GM12878 (cell line): ENCODE measurements around the gene ASIC3. TPM values are rescaled to one million over a fixed set of nuclear protein-coding genes. Genes with fewer than 3 reads are reported as not detected.

ENCODE experiments used
- ATAC-seq: fragments of 200-7000 bp; cut with Tn5 transposase; 3 replicates; pipeline ENCODE4 v1.9.1; 2020; ENCODE audit warnings: mild to moderate bottlenecking, moderate library complexity
- BruUV-seq: library from RNA; stranded (reverse); fragments of 400-500 nt; replicated peaks from 2 replicates; lab custom pipeline; 2021; lab: Mats Ljungman, UMichigan
- CTCF ChIA-PET: fragments of 300-600 bp; sonication (Branson Sonifier 250); formaldehyde crosslinking; extraction: SDS; loops from one replicate; lab custom pipeline; 2021; ENCODE audit warnings: inconsistent platforms; lab: Yijun Ruan, JAX
- POLR2A ChIA-PET: fragments of 350-600 bp; formaldehyde crosslinking; extraction: SDS; loops from one replicate; lab custom pipeline; 2021; ENCODE audit warnings: inconsistent platforms; lab: Charles Lee
- RAD21 ChIA-PET: fragments of 300-600 bp; sonication (Branson Sonifier 250); formaldehyde crosslinking; loops from one replicate; lab custom pipeline; 2023; ENCODE audit warnings: antibody characterized with exemption; ENCODE audit not compliant: unreplicated experiment; lab: Charles Lee
- SMC1A ChIA-PET: fragments of 300-600 bp; sonication (Branson Sonifier 250); formaldehyde crosslinking; loops from one replicate; lab custom pipeline; 2023; ENCODE audit not compliant: unreplicated experiment, uncharacterized antibody; lab: Charles Lee
- DNase-seq: peaks from one replicate; pipeline ENCODE4 v3.0.0-alpha.2; 2011; ENCODE audit warnings: low read depth, low spot score
- FAIRE-seq: peaks from 3 replicates; lab custom pipeline; 2011; peaks lifted over from hg19 to GRCh38; lab: Jason Lieb, UNC
- H2AFZ ChIP-seq: 2 replicates; pipeline ENCODE4 v1.6.0; 2011; ENCODE audit warnings: low read depth, low read length, control low read depth; ENCODE audit not compliant: control insufficient read depth
- H3K27ac ChIP-seq: 2 replicates; pipeline ENCODE4 v1.5.1; 2011; ENCODE audit warnings: control low read depth; ENCODE audit not compliant: control insufficient read depth, insufficient read depth
- H3K27me3 ChIP-seq, 2 experiments: replicated peaks in 1 of 2; 2 replicates each; pipeline versions ENCODE4 v1.6.0 to v1.6.1; 2011; ENCODE audit warnings: low read length in 1 of 2; ENCODE audit not compliant: control insufficient read depth in 2 of 2, insufficient read depth in 2 of 2
- H3K36me3 ChIP-seq, 2 experiments: 2 replicates each; pipeline ENCODE4 v1.5.1; 2011; ENCODE audit warnings: low read length in 1 of 2; ENCODE audit not compliant: control insufficient read depth in 2 of 2, insufficient read depth in 2 of 2
- H3K4me1 ChIP-seq: 2 replicates; pipeline ENCODE4 v1.6.1; 2011; ENCODE audit warnings: mild to moderate bottlenecking, low read length, moderate library complexity, mixed read lengths; ENCODE audit not compliant: control insufficient read depth, insufficient read depth
- H3K4me2 ChIP-seq: 2 replicates; pipeline ENCODE4 v1.6.0; 2011; ENCODE audit warnings: control low read depth; ENCODE audit not compliant: control insufficient read depth, insufficient read depth
- H3K4me3 ChIP-seq: fragments of 200-600 bp; sonication (generic); 2 replicates; pipeline ENCODE4 v1.5.1; 2016
- H3K79me2 ChIP-seq: 2 replicates; pipeline ENCODE4 v1.6.0; 2011; ENCODE audit warnings: low read length; ENCODE audit not compliant: control insufficient read depth, insufficient read depth
- H3K9ac ChIP-seq: 2 replicates; pipeline ENCODE4 v1.8.0; 2011; ENCODE audit warnings: low read length, control low read depth, mixed read lengths; ENCODE audit not compliant: control insufficient read depth, insufficient read depth
- H3K9me3 ChIP-seq: replicated peaks from 3 replicates; pipeline ENCODE4 v1.5.1; 2011; ENCODE audit warnings: mild to moderate bottlenecking, low read length; ENCODE audit not compliant: control insufficient read depth, insufficient read depth
- H4K20me1 ChIP-seq: 2 replicates; pipeline ENCODE4 v1.6.0; 2011; ENCODE audit not compliant: control insufficient read depth, insufficient read depth
- BACH1 ChIP-seq: fragments of 450-650 bp; IDR thresholded peaks from 2 replicates; pipeline ENCODE4 v1.6.1; 2017; ENCODE audit warnings: mild to moderate bottlenecking, borderline replicate concordance
- BHLHE40 ChIP-seq, 2 experiments: fragments of 450-650 bp in 1 of 2; IDR thresholded peaks; 2 replicates each; pipeline ENCODE4 v1.6.1; 2011 to 2017; ENCODE audit warnings: low read depth in 2 of 2, borderline replicate concordance in 1 of 2, improper control_type of control experiment in 1 of 2, low read length in 1 of 2, mild to moderate bottlenecking in 1 of 2
- CHD2 ChIP-seq: IDR thresholded peaks from 2 replicates; pipeline ENCODE4 v1.6.1; 2011; ENCODE audit warnings: low read depth, low read length, improper control_type of control experiment, borderline replicate concordance
- DPF2 ChIP-seq: fragments of 450-650 bp; IDR thresholded peaks from 2 replicates; pipeline ENCODE4 v1.6.1; 2017; ENCODE audit warnings: mild to moderate bottlenecking
- EGR1 ChIP-seq, 2 experiments: IDR thresholded peaks; 1 replicate in 1 of 2; 2 replicates in 1 of 2; pipeline ENCODE4 v1.6.1; 2011 to 2012; ENCODE audit warnings: low read depth in 2 of 2, low read length in 2 of 2, borderline replicate concordance in 1 of 2, mild to moderate bottlenecking in 1 of 2, moderate library complexity in 1 of 2
- GABPA ChIP-seq: IDR thresholded peaks from 2 replicates; pipeline ENCODE4 v1.6.1; 2014; ENCODE audit warnings: antibody characterized with exemption, low read depth, mild to moderate bottlenecking, inconsistent platforms
- GATAD2B ChIP-seq: fragments of 450-650 bp; conservative IDR thresholded peaks from 2 replicates; pipeline ENCODE4 v1.6.1; 2017; ENCODE audit warnings: low read depth, mild to moderate bottlenecking, moderate library complexity
- HDGF ChIP-seq: fragments of 450-650 bp; IDR thresholded peaks from 2 replicates; pipeline ENCODE4 v1.6.1; 2016; ENCODE audit warnings: antibody characterized with exemption
- HSF1 ChIP-seq: fragments of 150-350 bp; IDR thresholded peaks from 2 replicates; pipeline ENCODE4 v1.6.1; 2014; ENCODE audit warnings: mild to moderate bottlenecking, low read depth, low read length
- IKZF1 ChIP-seq: fragments of 450-650 bp; conservative IDR thresholded peaks from 2 replicates; pipeline ENCODE4 v1.6.1; 2017; ENCODE audit warnings: antibody characterized with exemption, mild to moderate bottlenecking
- KDM1A ChIP-seq: fragments of 200-600 bp; sonication (generic); IDR thresholded peaks from 2 replicates; pipeline ENCODE4 v1.6.1; 2016; ENCODE audit warnings: borderline replicate concordance
- NBN ChIP-seq: fragments of 450-650 bp; IDR thresholded peaks from 2 replicates; pipeline ENCODE4 v1.6.1; 2016
- NKRF ChIP-seq: fragments of 450-650 bp; conservative IDR thresholded peaks from 2 replicates; pipeline ENCODE4 v1.6.1; 2017; ENCODE audit warnings: mild to moderate bottlenecking, moderate library complexity
- POLR2A ChIP-seq: IDR thresholded peaks from 2 replicates; pipeline ENCODE4 v1.6.1; 2011; ENCODE audit warnings: low read depth, mild to moderate bottlenecking, low read length
- POLR2AphosphoS5 ChIP-seq: IDR thresholded peaks from 2 replicates; pipeline ENCODE4 v1.6.1; 2011; ENCODE audit warnings: mild to moderate bottlenecking, low read length, inconsistent platforms
- POU2F2 ChIP-seq: IDR thresholded peaks from 3 replicates; pipeline ENCODE4 v1.6.1; 2011; ENCODE audit warnings: low read depth, mild to moderate bottlenecking, low read length, borderline replicate concordance
- TBL1XR1 ChIP-seq: IDR thresholded peaks from 2 replicates; pipeline ENCODE4 v1.6.1; 2012; ENCODE audit warnings: low read depth, low read length, improper control_type of control experiment
- TCF3 ChIP-seq: IDR thresholded peaks from 2 replicates; pipeline ENCODE4 v1.6.1; 2012; ENCODE audit warnings: low read depth, mild to moderate bottlenecking, low read length, borderline replicate concordance; ENCODE audit not compliant: insufficient read depth
- WGBS: methylation state at CpG from one replicate; pipeline ENCODE4 v1.1.6; 2016; ENCODE audit warnings: low lambda C conversion rate; ENCODE audit not compliant: insufficient replicate concordance, insufficient coverage; ENCODE audit errors: missing lambda C conversion rate; 5-methylcytosine and 5-hydroxymethylcytosine counted together
- in situ Hi-C: fragments of 300-500 bp; cut with MboI; formaldehyde crosslinking; loops from 9 replicates; pipeline ENCODE4 v1.14.3; 2018; ENCODE audit warnings: mixed read lengths
- intact Hi-C: fragments of 100-400 bp; cut with micrococcal nuclease; formaldehyde crosslinking; loops from one replicate; pipeline ENCODE4 v1.14.2; 2022; ENCODE audit not compliant: unreplicated experiment
- polyA plus RNA-seq, 11 experiments: library from polyadenylated mRNA; depleted of rRNA in 4 of 11; unstranded in 6 of 11; stranded (reverse) in 5 of 11; fragments of >200 nt; fragmentation: Nextera tagmentation in 4 of 11; fragmentation: Illumina TruSeq in 1 of 11; extraction: Ambion mirVana in 4 of 11; extraction: Trizol in 1 of 11; gene quantifications; 1 replicate in 1 of 11; 2 replicates in 10 of 11; pipeline versions ENCODE4 v1.2.1 to v1.2.3, GENCODE V29; 2011 to 2016; ENCODE audit warnings: inconsistent platforms in 2 of 11, missing spikeins in 2 of 11, low read depth in 1 of 11
- total RNA-seq, 4 experiments: library from RNA; depleted of rRNA in 3 of 4; stranded (reverse); fragments of >200 nt in 3 of 4; fragmentation: Illumina TruSeq in 1 of 4; extraction: Trizol in 1 of 4; gene quantifications; 2 replicates each; pipeline versions ENCODE4 v1.2.1 to v1.2.3, GENCODE V29; 2013 to 2021

The ASIC3 gene
- total and polyA plus RNA-seq, 10 of the 15 experiments (the other 5 are each of a cell fraction or from before 2014, with no cell fraction given): 0.07 to 1.0 (median 0.44) TPM; not detected in 4

GRCh38 chr7:151085329-151085690 is 37.0 kb downstream of the ASIC3 start (continued):
- no peak for TF ChIP-seq HSF1

GRCh38 chr7:151085691-151086620 is 37.6 kb downstream of the ASIC3 start, which contains the start of gene AGAP3:
Gene AGAP3 (plus strand): TSS chr7:151086475. CDS start chr7:151086742, 267 bp downstream.
- FAIRE-seq (peak; percentile 23), DNase-seq (no peak), ATAC-seq (peak; percentile 55)
- Histone ChIP-seq H3K4me3 (peak within 1 kb of the TSS; percentile 87), H3K9me3 (no peaks in the 10 kb centered on the region), H2AFZ (peak within 1 kb of the TSS; percentile 90), H3K4me1 (peaks cover 36% of the 10 kb centered on the region), H3K4me2 (peak within 1 kb of the TSS; percentile 95), H3K9ac (peak within 1 kb of the TSS; percentile 59), H4K20me1 (no peaks in the 10 kb centered on the region), H3K27me3 (no peaks in the 10 kb centered on the region), H3K36me3 (no peaks in the 10 kb centered on the region), H3K27ac (peak within 1 kb of the TSS; percentile 80), H3K79me2 (peaks cover 65% of the 10 kb centered on the region)
- POLR2A ChIA-PET: interaction anchor here (0.6 to 3.0 kb wide), 6 partner anchors 23 to 680 kb away, joined by 3 to 14 read pairs (median 4); partner anchors contain the start of gene ABCB8
- in situ Hi-C loops (no loop called here), intact Hi-C loops (no loop called here)
- WGBS: under 1% methylated on average over 27 of the region's 84 CpGs
- no TSS peak for BruUV-seq
- SMC1A ChIA-PET: interaction anchor here (1.0 to 3.2 kb wide), 5 partner anchors 17 to 78 kb away, joined by 3 to 16 read pairs (median 3); partner anchors contain the start of genes ABCB8 and SLC4A2
- CTCF ChIA-PET: interaction anchor here (0.7 to 2.1 kb wide), 7 partner anchors 18 to 57 kb away, joined by 3 to 14 read pairs (median 5); partner anchors contain the start of genes ABCB8 and SLC4A2
- RAD21 ChIA-PET: interaction anchor here (1.5 to 2.3 kb wide), 2 partner anchors 58 to 78 kb away, joined by 5 to 10 read pairs; partner anchors contain the start of gene ABCB8
- 0 out of 2 replicates have a peak, but pooled peaks have one; percentile 31 for TF ChIP-seq TCF3
- TF ChIP-seq BHLHE40 (IDR thresholded peaks at IDR 0.05; ENCODE audit: borderline replicate concordance in 1 of 2, low read depth in 2 of 2, low read length in 1 of 2): peak in 1 of 2 experiments; percentile 53; a peak in 1 of 4 replicates
- peak; percentile 85 for TF ChIP-seq POLR2A
- 0 out of 2 replicates have a peak, but pooled peaks have one; percentile 45 for TF ChIP-seq DPF2
- TF ChIP-seq POLR2AphosphoS5: peak; percentile 56; the same call in 1 of the 2 replicates
- no peak for TF ChIP-seq KDM1A
- peak in 1 of 2 experiments; percentile 77; a peak in 2 of 3 replicates for TF ChIP-seq EGR1 (IDR thresholded peaks at IDR 0.05; ENCODE audit: borderline replicate concordance in 1 of 2, low read depth in 2 of 2, low read length in 2 of 2)
- peak; percentile 35; the same call in 1 of the 2 replicates for TF ChIP-seq BACH1
- no peak for TF ChIP-seq GABPA
- TF ChIP-seq HDGF: peak; percentile 73; the same call in 1 of the 2 replicates
- TF ChIP-seq POU2F2: 0 out of 3 replicates have a peak, but pooled peaks have one; percentile 53
- peak; percentile 54 for TF ChIP-seq NBN
- TF ChIP-seq IKZF1: peak; percentile 48; the same call in 1 of the 2 replicates
- TF ChIP-seq CHD2: peak; percentile 40; the same call in 1 of the 2 replicates
- peak; percentile 45; the same call in 1 of the 2 replicates for TF ChIP-seq GATAD2B
- peak; percentile 21; the same call in 1 of the 2 replicates for TF ChIP-seq NKRF
- no peak for TF ChIP-seq TBL1XR1
